Neural progenitor cell (in vitro differentiated cells): Measurements from ENCODE around the gene ARHGAP24. TPM values are rescaled to one million over a fixed set of nuclear protein-coding genes. Genes with fewer than 3 reads are reported as not detected.
A peak's percentile ranks its signal among the peaks of the same experiment; 100 is the strongest.

Source experiments
- DNase-seq: peaks from one replicate; pipeline ENCODE4 v3.0.0-alpha.2; 2016; ENCODE audit warnings: low spot score
- H2AFZ ChIP-seq: fragments of 200-600 bp; sonication (generic); replicated peaks from 2 replicates; pipeline ENCODE4 v1.6.1; 2016; ENCODE audit warnings: antibody characterized with exemption
- H3F3A ChIP-seq: fragments of 200-600 bp; sonication (generic); 2 replicates; pipeline ENCODE4 v1.6.1; 2016; ENCODE audit warnings: antibody characterized with exemption, low read depth
- H3K27ac ChIP-seq: fragments of 200-600 bp; sonication (generic); 2 replicates; pipeline ENCODE4 v1.5.1; 2016; ENCODE audit warnings: mild to moderate bottlenecking
- H3K27me3 ChIP-seq: fragments of 200-600 bp; sonication (generic); 2 replicates; pipeline ENCODE4 v1.6.1; 2016; ENCODE audit warnings: mild to moderate bottlenecking, moderate library complexity
- H3K36me3 ChIP-seq: fragments of 200-600 bp; sonication (generic); 2 replicates; pipeline ENCODE4 v1.5.1; 2016
- H3K4me1 ChIP-seq: fragments of 200-600 bp; sonication (generic); 2 replicates; pipeline ENCODE4 v1.6.1; 2016; ENCODE audit warnings: mixed run types
- H3K4me2 ChIP-seq: fragments of 200-600 bp; sonication (generic); 2 replicates; pipeline ENCODE4 v1.6.1; 2016
- H3K4me3 ChIP-seq: fragments of 200-600 bp; sonication (generic); 2 replicates; pipeline ENCODE4 v1.5.1; 2016
- H3K79me2 ChIP-seq: fragments of 200-600 bp; sonication (generic); 2 replicates; pipeline ENCODE4 v1.6.1; 2016; ENCODE audit warnings: low read depth
- H3K9ac ChIP-seq: fragments of 200-600 bp; sonication (generic); 2 replicates; pipeline ENCODE4 v1.6.1; 2016
- H3K9me3 ChIP-seq: fragments of 200-600 bp; sonication (generic); 2 replicates; pipeline ENCODE4 v1.5.1; 2016; ENCODE audit warnings: low read depth
- H4K20me1 ChIP-seq: fragments of 200-600 bp; sonication (generic); 2 replicates; pipeline ENCODE4 v1.6.1; 2016; ENCODE audit warnings: low read depth
- H3K27ac Mint-ChIP-seq: 3 replicates; pipeline ENCODE4 v1.8.0; 2021; ENCODE audit warnings: mixed read lengths
- H3K27me3 Mint-ChIP-seq: 2 replicates; pipeline ENCODE4 v1.8.0; 2022; ENCODE audit warnings: low read depth, mild to moderate bottlenecking, inconsistent platforms, moderate library complexity, mixed read lengths; ENCODE audit not compliant: insufficient read depth
- H3K36me3 Mint-ChIP-seq: 3 replicates; pipeline ENCODE4 v1.8.0; 2021; ENCODE audit warnings: mixed read lengths
- H3K4me1 Mint-ChIP-seq: 3 replicates; pipeline ENCODE4 v1.8.0; 2021; ENCODE audit warnings: mixed read lengths
- H3K4me3 Mint-ChIP-seq: 3 replicates; pipeline ENCODE4 v1.8.0; 2021; ENCODE audit warnings: mild to moderate bottlenecking, moderate library complexity, mixed read lengths
- H3K9me3 Mint-ChIP-seq: 3 replicates; pipeline ENCODE4 v1.8.0; 2020; ENCODE audit warnings: mixed read lengths
- CTCF ChIP-seq: fragments of 200-600 bp; sonication (generic); IDR thresholded peaks from 2 replicates; pipeline ENCODE4 v1.5.1; 2017; ENCODE audit warnings: antibody characterized with exemption, mild to moderate bottlenecking
- EZH2 ChIP-seq: fragments of 200-600 bp; sonication (generic); IDR thresholded peaks from 2 replicates; pipeline ENCODE4 v1.6.1; 2017; ENCODE audit warnings: antibody characterized with exemption, mild to moderate bottlenecking, moderate library complexity
- EZH2phosphoT487 ChIP-seq: fragments of 200-600 bp; sonication (generic); IDR thresholded peaks from 2 replicates; pipeline ENCODE4 v1.6.1; 2017; ENCODE audit warnings: antibody characterized with exemption
- total RNA-seq: library from RNA; depleted of rRNA; stranded (reverse); fragments of >200 nt; gene quantifications from 2 replicates; pipeline ENCODE4 v1.2.3, GENCODE V29; 2015; ENCODE audit warnings: low replicate concordance

ARHGAP24 gene
- total RNA-seq, 1 donor from 2014 or later, result 2.2 TPM

GRCh38 chr4:85708468-85708867 is 233.5 kb downstream of the ARHGAP24 start:
- no peak overlapping the region for H3K4me3 ChIP-seq
- H3K9me3 ChIP-seq, result no peaks in the 10 kb centered on the region
- H3K27me3 ChIP-seq, result no peaks in the 10 kb centered on the region
- Mint-ChIP-seq H3K4me1 (peaks cover 12% of the 10 kb centered on the region), H3K4me3 (no peak overlapping the region), H3K36me3 (no peaks in the 10 kb centered on the region), H3K27ac (no peak overlapping the region), H3K27me3 (peaks cover 2% of the 10 kb centered on the region), H3K9me3 (peaks cover 5% of the 10 kb centered on the region)
- no peaks in the 10 kb centered on the region for H3K4me1 ChIP-seq
- no peaks in the 10 kb centered on the region for H4K20me1 ChIP-seq
- H3F3A ChIP-seq, result no peaks in the 10 kb centered on the region
- DNase-seq, result peak; percentile 16
- no peak overlapping the region for H3K4me2 ChIP-seq
- H3K36me3 ChIP-seq, result no peaks in the 10 kb centered on the region
- H3K27ac ChIP-seq, result no peak overlapping the region
- no peak overlapping the region for H2AFZ ChIP-seq
- no peaks in the 10 kb centered on the region for H3K79me2 ChIP-seq
- TF ChIP-seq EZH2 (no peak), EZH2phosphoT487 (no peak), CTCF (peak; percentile 41)
- H3K9ac ChIP-seq, result no peak overlapping the region

GRCh38 chr4:85713005-85713404 is 238.1 kb downstream of the ARHGAP24 start:
- Histone ChIP-seq H3K9me3 (no peaks in the 10 kb centered on the region), H3K4me2 (no peak overlapping the region), H3K9ac (no peak overlapping the region), H3K4me1 (no peaks in the 10 kb centered on the region), H3K4me3 (no peak overlapping the region), H4K20me1 (no peaks in the 10 kb centered on the region), H3F3A (no peaks in the 10 kb centered on the region), H3K36me3 (no peaks in the 10 kb centered on the region), H3K27me3 (no peaks in the 10 kb centered on the region), H3K27ac (no peak overlapping the region), H2AFZ (no peak overlapping the region), H3K79me2 (no peaks in the 10 kb centered on the region)
- Mint-ChIP-seq H3K36me3 (no peaks in the 10 kb centered on the region), H3K4me1 (peaks cover 5% of the 10 kb centered on the region), H3K4me3 (no peak overlapping the region), H3K27me3 (no peaks in the 10 kb centered on the region), H3K9me3 (no peaks in the 10 kb centered on the region), H3K27ac (no peak overlapping the region)
- TF ChIP-seq EZH2phosphoT487, result no peak
- no peak for TF ChIP-seq EZH2
- no peak for TF ChIP-seq CTCF
- no peak for DNase-seq

- H3K27ac Mint-ChIP-seq, result no peak overlapping the region
- no peaks in the 10 kb centered on the region for H3K27me3 Mint-ChIP-seq
- Histone ChIP-seq H3K27me3 (no peaks in the 10 kb centered on the region), H3K4me1 (no peaks in the 10 kb centered on the region), H2AFZ (no peak overlapping the region), H3K9me3 (no peaks in the 10 kb centered on the region), H3K4me2 (no peak overlapping the region), H3F3A (no peaks in the 10 kb centered on the region), H3K36me3 (no peaks in the 10 kb centered on the region), H3K27ac (no peak overlapping the region), H3K79me2 (no peaks in the 10 kb centered on the region), H3K4me3 (no peak overlapping the region), H4K20me1 (no peaks in the 10 kb centered on the region), H3K9ac (no peak overlapping the region)
- no peaks in the 10 kb centered on the region for H3K9me3 Mint-ChIP-seq
- H3K4me1 Mint-ChIP-seq, result no peaks in the 10 kb centered on the region
- no peak for DNase-seq
- no peaks in the 10 kb centered on the region for H3K36me3 Mint-ChIP-seq
- TF ChIP-seq CTCF, result no peak
- no peak for TF ChIP-seq EZH2
- no peak for TF ChIP-seq EZH2phosphoT487
- no peak overlapping the region for H3K4me3 Mint-ChIP-seq
These were observed 241.2 kb downstream of the ARHGAP24 start for GRCh38 chr4:85715991-85716737.
